ENCODE results near the gene APOBEC2. TPM values are rescaled to one million over a fixed set of nuclear protein-coding genes. Genes with fewer than 3 reads are reported as not detected.

The APOBEC2 gene
- total and polyA plus RNA-seq, 2 of the 4 experiments (the other 2 are of a cell fraction), result not detected

Other genes with a start within 250 kb of the APOBEC2 start
- gene UNC5CL, start 14.0 kb upstream of the APOBEC2 start, total RNA-seq (2012; rRNA removed), result not detected in 2 replicates
- not detected in 2 replicates for gene UNC5CL, start 14.0 kb upstream of the APOBEC2 start, polyA plus RNA-seq (2012; rRNA removed)
- gene TSPO2, start 10.7 kb upstream of the APOBEC2 start, total RNA-seq (2012; rRNA removed), result not detected in 2 replicates
- gene TSPO2, start 10.7 kb upstream of the APOBEC2 start, polyA plus RNA-seq (2012; rRNA removed), result not detected in 2 replicates
- 2.3 and 5.6 TPM in 2 replicates for gene OARD1, start 19.2 kb downstream of the APOBEC2 start, total RNA-seq (2012; rRNA removed)
- gene OARD1, start 19.2 kb downstream of the APOBEC2 start, polyA plus RNA-seq (2012; rRNA removed), result 4.6 and 5.5 TPM in 2 replicates
- 21.9 and 28.5 TPM in 2 replicates for gene NFYA, start 19.8 kb downstream of the APOBEC2 start, total RNA-seq (2012; rRNA removed)
- gene NFYA, start 19.8 kb downstream of the APOBEC2 start, polyA plus RNA-seq (2012; rRNA removed), result 10.9 and 12.3 TPM in 2 replicates
- not detected in 2 replicates for gene TREML1, start 101.1 kb downstream of the APOBEC2 start, total RNA-seq (2012; rRNA removed)
- gene TREML1, start 101.1 kb downstream of the APOBEC2 start, polyA plus RNA-seq (2012; rRNA removed), result not detected in 2 replicates
- not detected in 2 replicates for gene TREM2, start 109.9 kb downstream of the APOBEC2 start, total RNA-seq (2012; rRNA removed)
- gene TREM2, start 109.9 kb downstream of the APOBEC2 start, polyA plus RNA-seq (2012; rRNA removed), result not detected in 2 replicates
- gene TREML2, start 147.9 kb downstream of the APOBEC2 start, total RNA-seq (2012; rRNA removed), result not detected in 2 replicates
- not detected in 2 replicates for gene TREML2, start 147.9 kb downstream of the APOBEC2 start, polyA plus RNA-seq (2012; rRNA removed)
- gene TREML4, start 175.1 kb downstream of the APOBEC2 start, total RNA-seq (2012; rRNA removed), result not detected in 2 replicates
- not detected in 2 replicates for gene TREML4, start 175.1 kb downstream of the APOBEC2 start, polyA plus RNA-seq (2012; rRNA removed)
- not detected in 2 replicates for gene TREM1, start 233.5 kb downstream of the APOBEC2 start, total RNA-seq (2012; rRNA removed)
- gene TREM1, start 233.5 kb downstream of the APOBEC2 start, polyA plus RNA-seq (2012; rRNA removed), result not detected in 2 replicates